Stimulated activated CD4-positive, alpha-beta T cell treated with anti-CD3 and anti-CD28 coated beads, Interleukin-1b, Interleukin-23, amount 100 ng/mL, for 24 hours (primary cell): ENCODE results near the gene EXOC3.
"Not testable (repeated sequence)": the region's sequence is repeated elsewhere in the genome, so short reads cannot be mapped to it uniquely, and the experiment has no call there.

Experiments
- DNase-seq, 4 experiments: peaks; one replicate each; pipeline ENCODE4 v3.0.0-alpha.2; 2020; ENCODE audit warnings: low read depth in 4 of 4, low spot score in 1 of 4

Gene EXOC3

DNA sequence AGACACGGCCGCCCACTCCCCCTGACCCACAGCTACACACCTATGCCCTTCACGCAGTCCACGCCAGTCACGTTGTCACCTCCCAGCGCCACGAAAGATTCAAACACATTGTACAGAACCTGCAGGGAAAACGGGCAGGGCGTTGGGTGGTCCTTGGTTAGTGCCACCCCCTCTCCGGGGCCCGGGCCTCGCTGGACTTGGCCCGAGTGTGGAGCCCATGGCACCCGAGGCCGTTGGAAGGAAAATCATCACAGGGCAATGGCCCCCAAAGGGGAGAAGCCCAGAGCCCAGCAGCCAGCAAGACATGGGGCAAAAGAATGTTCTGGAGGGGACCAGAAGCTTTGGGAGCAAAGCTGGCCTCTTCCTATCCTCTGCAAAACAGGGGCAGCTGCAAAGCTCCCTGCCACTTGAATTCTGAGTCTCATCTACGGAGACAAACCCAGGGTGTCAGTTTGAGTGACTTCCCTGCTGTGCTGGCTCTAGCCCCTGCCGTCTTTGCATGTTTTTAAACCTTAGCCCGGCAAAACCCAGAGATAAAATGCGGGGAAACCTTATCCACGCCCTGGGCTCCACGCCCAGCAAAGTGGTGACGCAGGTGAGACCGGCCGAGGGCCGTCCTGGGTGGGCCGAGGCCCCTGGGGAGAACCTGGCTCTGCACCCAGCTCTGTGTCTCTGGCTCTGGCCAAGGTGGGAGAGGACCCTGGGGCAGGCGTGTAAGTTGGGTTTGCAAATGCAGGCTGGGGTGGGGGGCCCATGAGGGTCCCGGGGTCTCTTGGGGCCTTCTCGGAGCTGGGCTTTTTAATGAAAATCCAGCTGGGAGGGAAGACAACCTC, 42.4 kb downstream of the EXOC3 start:
- no peak for DNase-seq

DNA sequence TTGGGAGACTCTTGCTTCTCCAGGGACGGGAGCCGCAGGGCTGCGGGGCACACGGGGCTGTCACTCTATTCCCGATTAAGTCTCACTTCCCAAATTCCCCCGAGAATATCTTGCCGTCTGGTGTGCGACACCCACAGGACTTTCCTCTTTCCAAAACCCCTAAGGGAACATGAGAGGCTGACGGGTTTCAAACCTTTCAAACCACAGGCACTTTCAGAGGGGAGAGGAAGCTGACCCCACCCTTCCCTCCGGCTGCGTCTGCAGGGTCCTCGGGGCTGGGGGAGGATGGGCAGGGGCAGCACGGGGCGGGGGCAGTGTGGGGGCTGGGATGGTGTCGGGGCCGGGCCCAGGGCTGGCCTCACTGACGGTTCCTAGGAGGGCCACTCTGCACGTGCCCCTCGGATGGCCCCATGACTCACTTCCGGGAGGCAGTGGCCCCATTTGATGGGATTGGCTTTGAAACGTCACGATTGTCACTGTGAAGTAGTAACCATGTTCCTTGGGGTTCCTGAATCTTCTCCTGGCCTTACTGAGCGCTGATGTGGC, 43.0 kb downstream of the EXOC3 start:
- no peak for DNase-seq

DNA sequence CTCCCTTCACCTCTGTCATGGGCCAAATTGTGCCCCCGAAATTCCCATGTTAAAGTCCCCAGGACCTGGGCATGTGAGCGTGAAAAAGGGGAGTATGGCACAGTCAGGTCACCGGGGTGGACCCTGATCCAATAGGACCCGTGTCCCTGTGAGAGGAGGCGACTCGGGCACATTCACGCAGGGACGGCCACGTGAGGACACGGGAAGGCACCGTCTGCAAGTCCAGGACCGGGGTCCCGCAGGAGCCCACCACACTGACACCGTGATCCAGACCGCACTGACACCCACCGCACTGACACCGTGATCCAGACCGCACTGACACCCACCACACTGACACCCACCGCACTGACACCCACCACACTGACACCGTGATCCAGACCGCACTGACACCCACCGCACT, 43.6 kb downstream of the EXOC3 start:
- not testable (repeated sequence) for DNase-seq

DNA sequence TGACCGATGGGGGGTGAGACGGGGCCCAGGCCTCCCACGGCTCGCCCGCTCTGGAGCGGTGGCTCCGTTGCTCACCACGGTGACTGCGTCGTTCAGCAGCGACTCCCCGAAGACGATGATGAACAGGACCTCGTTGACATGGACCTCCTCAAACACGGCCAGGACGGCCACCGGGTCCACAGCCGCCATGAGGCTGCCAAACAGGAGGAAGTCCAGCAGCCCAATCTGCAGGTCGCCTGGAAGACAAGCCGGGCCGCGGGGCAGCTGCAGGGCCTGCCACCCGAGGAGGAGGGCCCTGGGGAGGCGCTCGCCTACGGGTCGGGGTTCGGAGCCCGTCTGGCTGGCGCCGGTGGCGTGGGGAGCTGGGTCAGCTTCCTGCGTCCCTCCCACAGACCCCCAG, 45.3 kb downstream of the EXOC3 start:
- no peak for DNase-seq

DNA sequence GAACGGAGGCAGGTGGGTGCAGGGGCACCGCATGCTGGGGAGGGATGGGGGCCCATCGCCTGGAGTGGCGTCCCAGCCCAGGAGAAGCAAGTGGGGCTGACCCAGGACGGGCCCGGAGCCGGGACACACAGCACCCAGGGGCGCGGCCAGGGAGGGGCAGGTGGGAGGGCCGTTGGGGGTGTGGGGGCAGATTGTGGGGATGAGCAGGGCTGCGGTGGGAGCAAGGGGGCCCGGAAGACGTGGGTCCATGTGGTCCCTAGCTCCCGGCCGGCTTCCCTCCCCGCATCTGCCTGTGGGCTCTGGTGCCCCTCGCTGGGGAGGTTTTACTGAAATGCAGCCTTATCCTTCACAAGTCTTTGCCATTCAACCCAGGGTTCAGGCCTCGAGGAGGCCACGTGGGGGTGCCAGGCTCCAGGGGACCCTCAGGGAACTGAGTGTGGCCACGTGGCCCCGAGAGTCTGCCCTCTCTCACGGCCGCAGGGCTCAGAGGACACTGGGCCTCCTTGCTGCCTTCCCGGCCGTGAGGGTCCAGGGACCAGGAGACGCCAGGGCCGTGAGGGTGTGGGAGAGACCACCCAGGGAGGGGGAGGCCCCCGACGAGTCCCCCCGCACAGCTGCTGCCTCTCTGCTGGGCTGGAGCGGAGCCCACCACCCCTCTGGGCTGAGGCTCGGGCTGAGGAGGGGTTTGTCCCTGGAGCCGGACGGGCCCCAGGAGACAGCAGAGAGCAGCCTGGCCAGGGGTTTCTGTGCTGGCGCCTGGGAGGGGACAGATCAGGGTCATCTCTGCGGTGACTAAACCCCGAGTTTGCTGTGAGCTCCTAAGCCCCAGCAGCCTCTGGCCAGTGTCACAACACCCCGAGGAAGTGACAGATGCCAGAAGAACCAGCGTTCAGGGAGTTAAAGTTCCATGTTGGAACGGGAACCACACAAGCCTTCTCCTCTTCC, 46.0 kb downstream of the EXOC3 start:
- no peak for DNase-seq

DNA sequence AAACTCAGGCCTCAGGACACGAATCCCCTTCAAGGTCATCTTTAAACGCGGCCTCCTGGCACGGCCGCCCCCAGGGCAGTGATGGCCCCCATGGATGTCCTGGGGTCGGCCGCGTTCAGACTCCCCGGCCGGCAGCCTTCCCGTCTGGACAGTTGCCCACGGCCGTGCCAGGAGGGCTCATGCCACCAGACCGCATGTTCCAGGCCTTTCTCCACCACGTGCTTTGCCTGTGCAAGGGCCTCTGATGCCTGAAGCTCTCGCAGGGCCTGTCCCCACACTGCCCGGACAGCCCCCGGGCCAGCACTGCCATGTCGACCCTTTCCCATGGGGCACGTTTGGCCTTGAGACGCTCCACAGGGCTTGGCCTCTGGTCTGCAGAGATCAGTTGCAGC, 46.7 kb downstream of the EXOC3 start:
- DNase-seq: no peak

DNA sequence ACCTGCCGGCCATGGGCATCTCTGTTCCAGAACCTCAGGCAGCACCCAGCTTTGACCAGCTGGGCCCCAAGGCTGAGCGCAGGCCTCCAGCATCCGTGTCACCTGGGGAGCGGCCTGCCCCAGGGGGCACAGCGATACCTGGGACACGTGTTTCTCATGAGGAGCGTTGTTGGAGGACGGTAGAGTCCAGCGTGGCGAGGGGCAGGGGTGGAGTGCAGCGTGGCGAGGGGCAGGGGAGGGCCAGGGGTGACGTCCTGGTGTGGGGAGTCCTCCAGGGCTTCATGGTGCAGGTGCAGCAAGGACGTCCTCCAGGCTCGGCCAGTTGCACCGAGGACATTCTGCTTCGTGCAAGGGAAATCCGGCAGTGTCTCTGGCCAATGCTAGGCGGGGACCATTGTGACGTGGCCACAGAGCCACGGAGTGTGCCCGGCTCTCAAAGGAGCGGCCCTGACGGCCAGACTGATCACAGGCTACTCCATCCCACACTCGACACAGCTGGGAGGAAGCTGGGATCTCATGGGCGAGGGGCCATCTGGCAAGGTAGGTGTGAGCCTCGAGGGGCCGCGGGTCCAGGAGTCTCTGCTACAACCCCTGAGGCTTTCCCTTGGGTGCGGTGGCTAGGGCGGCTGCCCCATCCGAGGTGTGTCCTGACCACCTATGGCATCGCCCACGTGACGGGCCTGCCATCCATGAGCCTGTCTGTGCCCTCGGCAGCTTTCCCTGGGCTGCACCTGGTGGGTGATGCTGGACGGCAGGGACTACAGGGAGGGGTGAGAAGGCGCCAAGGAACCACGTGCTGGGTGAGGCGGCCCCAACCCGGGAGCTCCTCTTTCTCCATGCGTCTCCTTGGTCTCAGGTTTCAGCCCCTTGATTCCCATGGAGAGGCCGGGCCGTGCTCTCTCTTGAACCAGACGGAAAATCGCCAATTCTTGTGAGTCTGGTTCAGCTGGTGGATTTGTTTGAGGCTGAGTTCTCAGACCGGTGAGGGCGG, 47.4 kb downstream of the EXOC3 start:
- DNase-seq: no peak

DNA sequence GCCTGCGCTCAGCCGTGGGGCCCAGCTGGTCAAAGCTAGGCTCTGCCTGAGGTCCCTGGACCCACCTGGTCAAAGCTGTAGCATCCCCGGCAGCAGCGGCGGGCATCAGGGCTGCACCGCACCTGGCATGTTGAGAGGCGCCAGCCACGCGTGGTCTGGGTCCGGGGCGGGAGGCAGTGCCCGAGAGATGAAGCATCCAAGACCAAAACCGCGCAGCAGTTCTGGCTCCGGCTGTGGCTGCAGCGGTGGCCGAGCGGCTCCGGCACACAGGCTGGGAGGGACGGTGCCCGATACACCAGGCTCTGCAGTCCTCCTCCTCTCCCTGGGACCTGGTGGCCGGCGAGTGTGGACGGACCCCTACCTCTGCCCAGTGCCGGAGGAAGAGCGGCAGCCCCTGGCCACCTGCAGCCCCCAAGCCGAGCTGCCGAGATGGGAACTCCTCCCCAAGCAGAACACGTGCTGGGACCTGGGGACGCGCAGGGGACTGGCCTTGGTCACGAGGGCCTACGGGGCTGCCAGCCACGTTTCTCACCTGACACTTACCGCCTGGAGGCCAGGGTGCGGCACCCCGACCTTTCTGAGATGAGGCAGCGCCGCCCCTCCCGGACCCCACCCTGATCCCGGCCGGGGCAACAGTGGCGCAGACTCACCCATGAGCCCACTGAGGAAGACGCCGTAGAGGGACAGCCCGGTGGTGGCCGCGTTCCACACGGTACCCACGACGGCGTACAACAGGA, 48.3 kb downstream of the EXOC3 start:
- no peak for DNase-seq

DNA sequence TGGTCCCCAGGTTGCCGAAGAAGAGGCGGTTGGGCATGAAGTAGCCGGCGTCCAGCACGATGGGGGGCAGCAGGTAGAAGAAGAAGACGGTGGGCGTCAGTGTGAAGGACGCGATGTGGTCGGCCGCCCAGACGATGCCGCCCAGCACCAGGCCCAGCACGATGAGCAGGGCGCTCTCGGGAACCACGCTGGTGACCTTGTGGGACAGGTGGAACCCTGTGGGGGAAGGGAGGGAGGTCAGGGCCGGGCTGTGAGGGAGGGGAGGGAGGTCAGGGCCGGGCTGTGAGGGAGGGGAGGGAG, 48.8 kb downstream of the EXOC3 start:
- no peak for DNase-seq

DNA sequence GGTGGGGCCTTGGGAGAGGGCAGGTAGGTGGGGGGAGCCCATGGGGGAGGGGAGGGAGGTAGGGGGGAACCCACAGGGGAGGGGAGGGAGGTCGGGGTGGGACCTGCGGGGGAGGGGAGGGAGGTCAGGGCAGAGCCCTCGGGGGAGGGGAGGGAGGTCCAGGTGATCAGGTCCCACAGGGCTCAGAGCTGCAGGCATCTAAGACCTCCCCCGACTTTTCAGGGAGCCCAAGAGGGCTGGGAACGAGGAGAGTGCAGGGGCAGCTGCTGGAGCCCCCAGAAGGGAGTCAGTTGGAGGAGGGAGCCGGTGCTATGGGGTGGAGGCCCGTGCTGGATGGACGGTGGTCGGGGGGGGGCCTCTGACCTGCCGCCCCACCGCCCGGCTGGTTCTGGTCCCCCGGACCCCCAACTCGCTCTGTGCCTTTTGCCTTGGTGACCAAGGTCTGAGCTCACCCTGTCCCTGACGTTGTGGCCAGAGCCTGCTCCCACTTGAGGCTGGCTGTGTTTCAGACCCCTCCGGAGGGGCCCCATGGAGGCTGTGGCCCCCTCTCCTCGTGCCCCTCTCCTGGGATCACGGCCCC, 49.4 kb downstream of the EXOC3 start:
- no peak for DNase-seq

DNA sequence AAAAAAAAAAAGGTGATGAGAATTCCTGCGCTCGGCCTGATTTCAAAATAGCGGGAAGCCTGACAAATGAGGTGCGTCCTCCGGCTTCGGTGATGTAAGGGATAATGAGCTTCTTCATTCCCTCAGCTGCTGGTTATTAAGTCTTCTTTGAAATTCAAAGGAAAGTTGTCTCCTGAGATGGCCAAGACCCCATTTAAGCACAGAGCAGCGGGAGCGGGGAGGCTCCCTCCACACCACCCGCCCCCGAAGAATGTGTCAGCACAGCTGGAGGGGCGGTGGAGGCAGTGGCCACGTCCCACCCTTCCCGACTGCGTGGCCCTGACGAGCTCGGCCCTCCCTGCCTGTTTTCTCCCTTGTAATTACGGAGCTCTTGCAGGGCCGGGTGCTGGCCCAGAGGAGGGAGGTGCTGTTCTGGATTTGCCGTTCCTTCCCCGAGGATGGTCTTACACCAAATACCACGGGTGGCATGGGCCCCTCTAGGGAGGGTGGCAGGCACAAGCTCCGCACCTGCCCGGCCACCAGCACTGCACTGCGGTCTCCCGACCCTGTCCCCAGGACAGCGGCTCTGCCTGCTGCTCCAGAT, 50.2 kb downstream of the EXOC3 start:
- DNase-seq: no peak

DNA sequence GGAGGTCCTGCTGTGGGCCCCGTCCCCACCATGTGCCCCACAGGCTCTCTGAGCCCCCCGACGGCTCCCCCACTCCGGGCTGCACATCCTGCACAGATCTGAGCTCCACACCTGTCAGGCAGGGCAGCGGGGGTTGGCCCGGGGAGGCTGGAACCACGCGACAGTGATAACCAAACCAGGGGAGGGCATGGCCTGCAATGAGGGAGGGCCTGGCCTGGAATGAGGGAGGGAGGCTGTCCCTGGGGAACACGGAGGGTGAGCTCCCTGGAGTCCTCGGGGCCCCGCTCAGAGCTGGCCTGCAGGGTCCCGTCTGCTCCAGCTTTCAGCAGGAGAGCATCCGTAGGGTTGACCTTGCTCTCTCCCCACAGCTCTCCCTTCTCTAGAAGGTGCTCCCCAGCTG, 50.8 kb downstream of the EXOC3 start:
- no peak for DNase-seq

DNA sequence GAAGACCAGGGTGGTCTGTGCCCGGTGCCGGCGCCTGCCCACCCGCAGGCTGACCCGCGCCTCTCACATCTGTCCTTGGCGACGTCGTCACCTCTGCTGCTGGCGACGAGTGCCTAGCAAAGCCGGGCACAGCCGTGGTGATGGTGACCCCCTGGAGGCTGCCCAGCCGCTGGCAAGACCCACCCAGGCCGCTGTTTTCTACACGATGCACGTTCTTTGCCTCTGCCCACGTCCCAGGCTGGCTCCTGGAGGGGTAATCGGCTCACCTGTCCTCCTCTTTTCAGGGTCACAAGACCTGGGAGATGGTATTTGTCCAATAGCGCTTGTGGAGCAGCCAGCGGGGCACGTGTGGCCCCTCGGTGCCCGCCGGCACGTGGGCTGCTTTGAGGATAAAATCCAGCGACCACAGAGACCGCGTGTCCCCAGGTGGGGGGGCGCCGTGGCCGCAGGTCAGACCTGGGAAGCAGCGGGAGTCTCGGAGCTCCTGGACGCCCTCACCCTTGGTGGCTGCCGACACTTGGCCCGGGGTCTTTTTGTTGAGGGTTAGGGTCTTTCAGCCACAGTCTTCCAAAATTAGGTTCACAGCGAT, 51.8 kb downstream of the EXOC3 start:
- no peak for DNase-seq

DNA sequence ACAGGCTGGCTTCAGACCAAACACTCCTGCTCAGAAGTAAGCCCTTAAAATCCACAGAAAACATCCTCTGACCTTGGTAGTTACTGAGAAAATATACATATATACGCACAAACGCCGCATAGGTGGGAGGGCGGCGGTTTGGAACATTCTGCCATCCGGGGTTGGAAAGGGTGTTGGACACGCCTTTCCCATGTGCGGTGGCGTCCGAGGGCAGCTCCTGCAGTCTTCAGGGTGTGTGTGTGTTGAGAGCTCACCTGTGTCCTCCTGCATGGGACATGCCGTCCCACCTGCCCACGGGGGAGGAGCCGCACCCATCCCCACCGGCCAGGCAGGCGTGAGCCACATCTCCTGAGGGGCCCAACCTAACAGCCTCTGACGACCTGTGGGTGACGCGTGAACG, 53.1 kb downstream of the EXOC3 start:
- no peak for DNase-seq

DNA sequence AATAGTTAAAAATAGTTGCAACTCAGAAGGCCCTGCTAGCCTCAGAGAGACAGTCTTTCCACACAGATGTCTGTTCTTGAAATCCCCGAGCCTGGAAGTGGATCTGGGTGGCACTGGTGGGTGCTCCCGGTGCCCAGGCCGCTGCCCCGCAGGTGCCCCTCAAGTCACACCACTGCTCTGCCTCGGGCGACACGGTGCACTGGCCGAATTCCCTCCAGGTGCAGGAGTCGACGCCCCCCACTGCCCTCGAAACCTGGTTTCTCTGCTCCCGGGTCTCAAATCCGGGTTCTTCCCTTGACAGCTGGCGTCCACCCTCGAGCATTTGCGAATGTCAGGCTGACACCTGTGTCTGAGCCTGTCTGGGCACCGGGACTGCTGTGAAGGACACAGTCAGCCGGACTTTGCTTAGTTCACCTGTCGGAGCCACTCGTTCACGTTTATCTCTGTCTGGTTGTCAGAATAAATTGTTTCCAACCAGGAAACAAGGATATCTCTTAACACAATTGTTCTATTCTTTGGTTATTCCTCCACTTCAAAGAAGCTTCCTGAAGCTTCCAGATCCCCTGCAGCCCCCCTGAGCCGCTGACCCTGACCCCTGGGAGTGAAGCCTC, 54.2 kb downstream of the EXOC3 start:
- no peak for DNase-seq

DNA sequence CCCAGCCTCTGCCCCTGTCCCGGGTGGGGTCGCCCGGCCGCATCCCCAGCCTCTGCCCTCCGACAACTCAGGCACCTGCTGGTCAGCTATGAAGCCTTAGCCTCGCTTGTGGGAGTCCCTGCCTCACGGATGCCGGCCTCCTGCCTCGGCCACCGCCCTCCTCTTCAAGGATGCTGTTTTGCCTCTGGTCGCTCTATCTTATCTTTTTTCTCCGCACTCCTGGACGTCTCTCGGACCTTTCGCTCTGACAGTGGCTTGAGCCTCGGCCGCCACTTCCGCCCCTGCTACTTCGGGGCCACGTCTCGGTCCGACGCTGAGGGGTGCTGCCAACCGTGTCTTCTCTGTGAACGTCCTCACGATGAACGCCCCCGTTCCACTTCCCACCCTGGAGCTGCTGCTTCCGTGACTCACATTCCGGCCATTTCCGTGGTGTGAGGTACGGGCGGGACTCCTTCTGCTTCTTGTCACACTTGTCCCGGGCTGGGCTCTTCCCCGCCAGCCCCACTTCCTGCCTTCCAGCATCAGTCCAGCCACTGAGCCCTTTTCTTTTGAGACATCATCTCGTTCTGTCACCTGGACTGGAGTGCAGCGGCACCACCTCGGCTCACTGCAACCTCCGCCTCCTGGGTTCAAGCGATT, 55.0 kb downstream of the EXOC3 start:
- no peak for DNase-seq

DNA sequence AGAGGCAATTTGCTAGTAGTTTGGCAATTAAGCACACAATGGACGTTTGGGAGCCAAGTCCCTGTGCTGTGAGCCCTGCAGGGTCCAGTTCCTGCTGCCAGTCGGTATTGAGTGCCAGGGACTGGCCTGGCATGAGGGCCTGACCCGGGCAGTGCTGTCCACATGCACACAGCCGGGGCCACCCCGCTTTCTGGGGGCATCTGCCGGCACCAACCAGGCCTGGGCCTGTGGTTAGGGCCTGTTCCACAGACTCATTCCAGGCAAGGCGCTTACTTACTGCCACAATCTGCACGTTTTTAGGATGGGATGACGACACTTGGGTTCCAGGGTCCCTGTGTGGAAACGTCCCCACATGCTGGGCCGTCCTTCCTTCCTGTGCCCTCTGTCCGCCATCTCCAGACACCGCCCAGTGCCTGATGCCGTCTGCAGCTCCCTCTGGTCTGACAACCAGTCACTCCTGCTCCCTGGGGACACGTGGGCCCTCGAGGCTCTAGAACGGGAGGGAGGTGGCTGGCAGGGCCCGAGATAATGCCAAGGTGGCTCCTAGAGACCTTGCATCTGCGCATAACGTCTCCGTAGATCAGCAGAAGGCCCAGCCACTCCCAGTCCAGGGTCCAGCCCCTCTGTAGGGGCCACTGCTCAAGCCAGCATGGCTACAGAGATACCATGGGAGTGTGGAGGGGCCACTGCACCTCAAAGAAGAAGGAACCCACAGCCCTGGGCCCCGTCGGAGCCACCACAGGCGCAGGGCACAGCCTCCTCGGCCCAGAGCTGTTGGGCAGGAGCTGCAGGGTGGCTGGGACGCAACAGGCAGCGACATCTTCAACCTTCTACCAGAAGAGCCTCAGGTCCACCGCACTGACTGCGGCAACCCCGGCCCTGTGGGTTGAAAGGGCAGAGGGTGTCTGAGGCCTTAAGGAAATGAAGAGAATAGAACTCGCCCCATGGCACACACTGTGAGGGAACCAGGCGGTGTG, 56.5 kb downstream of the EXOC3 start:
- no peak for DNase-seq
